B cell (primary cell): ENCODE measurements around the gene SCYL3. TPM values are rescaled to one million over a fixed set of nuclear protein-coding genes. Genes with fewer than 3 reads are reported as not detected.

ENCODE experiments used
- ATAC-seq: fragments of 200-7000 bp; cut with Tn5 transposase; one replicate; pipeline ENCODE4 v1.10.0; 2021; ENCODE audit warnings: low read depth, mild to moderate bottlenecking, moderate number of reproducible peaks, moderate library complexity
- CTCF ChIA-PET: fragments of 350-600 bp; sonication (Branson Sonifier 250); formaldehyde crosslinking; loops from one replicate; lab custom pipeline; 2021; ENCODE audit warnings: antibody characterized with exemption, inconsistent platforms; lab: Charles Lee
- POLR2A ChIA-PET: fragments of 350-600 bp; sonication (Branson Sonifier 250); formaldehyde crosslinking; loops from one replicate; lab custom pipeline; 2021; ENCODE audit warnings: antibody characterized with exemption; lab: Charles Lee
- DNase-seq: peaks from one replicate; pipeline ENCODE4 v3.0.0; 2013
- H2AFZ ChIP-seq: 2 replicates; pipeline ENCODE4 v1.6.1; 2012; ENCODE audit warnings: mild to moderate bottlenecking, low read depth, low read length; ENCODE audit not compliant: insufficient read depth, poor library complexity, severe bottlenecking
- H3K27ac ChIP-seq, 2 donors: 1 replicate in 1 of 2; 2 replicates in 1 of 2; pipeline ENCODE4 v1.5.1; 2012 to 2013; ENCODE audit warnings: low read length in 2 of 2, mild to moderate bottlenecking in 2 of 2, moderate library complexity in 1 of 2
- H3K27me3 ChIP-seq, 4 experiments: fragments of 200-600 bp in 1 of 4; sonication (generic) in 1 of 4; replicated peaks in 1 of 4; 1 replicate in 2 of 4; 2 replicates in 2 of 4; pipeline versions ENCODE4 v1.6.1 to v1.7.0; 2013 to 2016; ENCODE audit warnings: low read length in 3 of 4, mild to moderate bottlenecking in 2 of 4, mixed read lengths in 1 of 4, moderate library complexity in 1 of 4; ENCODE audit not compliant: insufficient read depth in 4 of 4, control insufficient read depth in 3 of 4; ENCODE audit errors: control extremely low read depth in 1 of 4
- H3K36me3 ChIP-seq, 2 experiments: replicated peaks in 1 of 2; 1 replicate in 1 of 2; 2 replicates in 1 of 2; pipeline versions ENCODE4 v1.6.1 to v1.7.1; 2013; ENCODE audit warnings: low read length in 1 of 2; ENCODE audit not compliant: insufficient read depth in 2 of 2, control insufficient read depth in 1 of 2; ENCODE audit errors: control extremely low read depth in 1 of 2, extremely low read depth in 1 of 2
- H3K4me1 ChIP-seq, 2 donors: fragments of 200-600 bp in 1 of 2; sonication (generic) in 1 of 2; 1 replicate in 1 of 2; 2 replicates in 1 of 2; pipeline versions ENCODE4 v1.5.1 to v1.6.1; 2013 to 2017; ENCODE audit warnings: low read length in 2 of 2; ENCODE audit not compliant: control insufficient read depth in 2 of 2, insufficient read depth in 2 of 2
- H3K4me2 ChIP-seq: replicated peaks from 2 replicates; pipeline ENCODE3; 2012; ENCODE audit warnings: mild to moderate bottlenecking, low read depth, low read length; ENCODE audit not compliant: poor library complexity, severe bottlenecking
- H3K4me3 ChIP-seq, 5 experiments: fragments of 200-600 bp in 1 of 5; sonication (generic) in 1 of 5; 1 replicate in 3 of 5; 2 replicates in 2 of 5; pipeline versions ENCODE4 v1.5.1 to v1.7.0; 2011 to 2016; ENCODE audit warnings: low read length in 4 of 5, mild to moderate bottlenecking in 4 of 5, low read depth in 2 of 5, control low read depth in 1 of 5, moderate library complexity in 1 of 5; ENCODE audit not compliant: insufficient read depth in 1 of 5; ENCODE audit errors: control extremely low read depth in 1 of 5, extremely low read depth in 1 of 5
- H3K79me2 ChIP-seq: fragments of 200-600 bp; sonication (generic); one replicate; pipeline ENCODE4 v1.6.0; 2016; ENCODE audit warnings: low read length; ENCODE audit not compliant: control insufficient read depth, insufficient read depth
- H3K9ac ChIP-seq: fragments of 200-600 bp; sonication (generic); 2 replicates; pipeline ENCODE4 v1.6.1; 2017; ENCODE audit warnings: mild to moderate bottlenecking, low read length, moderate library complexity
- H3K9me3 ChIP-seq, 3 donors: one replicate each; pipeline versions ENCODE4 v1.6.1 to v1.7.1; 2013; ENCODE audit warnings: low read length in 2 of 3; ENCODE audit not compliant: control insufficient read depth in 2 of 3, insufficient read depth in 1 of 3; ENCODE audit errors: control extremely low read depth in 1 of 3
- H4K20me1 ChIP-seq: 2 replicates; pipeline ENCODE4 v1.6.0; 2012; ENCODE audit warnings: mild to moderate bottlenecking, low read length; ENCODE audit not compliant: insufficient read depth, control insufficient read depth, poor library complexity, severe bottlenecking
- H3K27ac Mint-ChIP-seq: one replicate; pipeline ENCODE4 v1.8.0; 2021; ENCODE audit warnings: mixed read lengths
- H3K27me3 Mint-ChIP-seq: one replicate; pipeline ENCODE4 v1.8.0; 2021; ENCODE audit warnings: mixed read lengths
- H3K4me1 Mint-ChIP-seq: one replicate; pipeline ENCODE4 v1.8.0; 2021; ENCODE audit warnings: mixed read lengths
- H3K4me3 Mint-ChIP-seq: one replicate; pipeline ENCODE4 v1.8.0; 2021; ENCODE audit warnings: mixed read lengths
- H3K9me3 Mint-ChIP-seq: one replicate; pipeline ENCODE4 v1.8.0; 2022; ENCODE audit warnings: mixed read lengths; ENCODE audit not compliant: insufficient read depth
- CTCF ChIP-seq: fragments of 200-600 bp; IDR thresholded peaks from one replicate; pipeline ENCODE4 v1.8.0; 2022; ENCODE audit warnings: antibody characterized with exemption, mild to moderate bottlenecking
- EZH2 ChIP-seq: IDR thresholded peaks from 2 replicates; pipeline ENCODE4 v1.6.1; 2012; ENCODE audit warnings: borderline replicate concordance, low read depth, mild to moderate bottlenecking, moderate library complexity, low read length; ENCODE audit not compliant: insufficient read depth, poor library complexity, severe bottlenecking
- WGBS: methylation state at CpG from one replicate; pipeline ENCODE4 v1.1.5; 2013; ENCODE audit warnings: missing lambda C conversion rate; ENCODE audit not compliant: insufficient coverage; 5-methylcytosine and 5-hydroxymethylcytosine counted together
- intact Hi-C: fragments of 100-400 bp; cut with micrococcal nuclease; formaldehyde crosslinking; loops from one replicate; pipeline ENCODE4 v1.10.0; 2022
- polyA plus RNA-seq: library from polyadenylated mRNA; depleted of rRNA; stranded (reverse); fragments of >200 nt; gene quantifications from 2 replicates; pipeline ENCODE4 v1.2.3, GENCODE V29; 2012
- total RNA-seq, 2 donors: library from RNA; stranded (reverse); fragments of 120-200 nt in 1 of 2; gene quantifications; 1 replicate in 1 of 2; 2 replicates in 1 of 2; pipeline versions ENCODE4 v1.2.3 to v1.2.4, GENCODE V29; 2013 to 2022

The SCYL3 gene
- total and polyA plus RNA-seq, 2 donors (not counting 1 experiment from before 2014, with no cell fraction given) = 14.2 to 18.4 TPM

GRCh38 chr1:169924063-169924462 is 30.4 kb upstream of the SCYL3 start:
- Histone ChIP-seq H3K9ac (no peak overlapping the region), H3K36me3 (peaks cover 0 to 3% of the 10 kb centered on the region in 2 experiments), H3K27me3 (no peaks in the 10 kb centered on the region), H3K4me2 (no peak overlapping the region), H3K9me3 (no peaks in the 10 kb centered on the region), H4K20me1 (no peaks in the 10 kb centered on the region), H2AFZ (no peak overlapping the region), H3K79me2 (no peaks in the 10 kb centered on the region), H3K4me3 (no peak overlapping the region), H3K27ac (no peak overlapping the region), H3K4me1 (no peaks in the 10 kb centered on the region)
- ChIA-PET POLR2A (no interaction called here), CTCF (no interaction called here)
- Mint-ChIP-seq H3K4me3 (no peak overlapping the region), H3K27ac (no peak overlapping the region), H3K9me3 (no peaks in the 10 kb centered on the region), H3K4me1 (no peaks in the 10 kb centered on the region), H3K27me3 (no peaks in the 10 kb centered on the region)
- no CpG with 5 or more reads among the region's 2 CpGs for WGBS
- intact Hi-C loops = no loop called here
- TF ChIP-seq CTCF (no peak), EZH2 (no peak)
- ATAC-seq = no peak
- DNase-seq = no peak

- Histone ChIP-seq H3K27me3 (no peaks in the 10 kb centered on the region), H3K79me2 (no peaks in the 10 kb centered on the region), H3K4me2 (no peak overlapping the region), H2AFZ (no peak overlapping the region), H3K36me3 (peaks cover 0 to 3% of the 10 kb centered on the region in 2 experiments), H3K4me1 (no peaks in the 10 kb centered on the region), H3K9me3 (no peaks in the 10 kb centered on the region), H4K20me1 (no peaks in the 10 kb centered on the region), H3K27ac (no peak overlapping the region), H3K4me3 (no peak overlapping the region), H3K9ac (no peak overlapping the region)
- ATAC-seq (no peak), DNase-seq (no peak)
- intact Hi-C loops = no loop called here
- POLR2A ChIA-PET = no interaction called here
- H3K27ac Mint-ChIP-seq = no peak overlapping the region
- no peaks in the 10 kb centered on the region for H3K4me1 Mint-ChIP-seq
- TF ChIP-seq CTCF (no peak), EZH2 (no peak)
- WGBS = no CpG with 5 or more reads among the region's 4 CpGs
- CTCF ChIA-PET = no interaction called here
- no peak overlapping the region for H3K4me3 Mint-ChIP-seq
- H3K27me3 Mint-ChIP-seq = no peaks in the 10 kb centered on the region
- no peaks in the 10 kb centered on the region for H3K9me3 Mint-ChIP-seq
These were observed 27.4 kb upstream of the SCYL3 start for GRCh38 chr1:169921080-169921479.
